GM12878 (cell line): Measurements from ENCODE around the gene AK5. TPM values are rescaled to one million over a fixed set of nuclear protein-coding genes. Genes with fewer than 3 reads are reported as not detected.

Source experiments
- ATAC-seq: fragments of 200-7000 bp; cut with Tn5 transposase; 3 replicates; pipeline ENCODE4 v1.9.1; 2020; ENCODE audit warnings: mild to moderate bottlenecking, moderate library complexity
- BruUV-seq: library from RNA; stranded (reverse); fragments of 400-500 nt; replicated peaks from 2 replicates; lab custom pipeline; 2021; lab: Mats Ljungman, UMichigan
- CTCF ChIA-PET: fragments of 300-600 bp; sonication (Branson Sonifier 250); formaldehyde crosslinking; extraction: SDS; loops from one replicate; lab custom pipeline; 2021; ENCODE audit warnings: inconsistent platforms; lab: Yijun Ruan, JAX
- POLR2A ChIA-PET: fragments of 350-600 bp; formaldehyde crosslinking; extraction: SDS; loops from one replicate; lab custom pipeline; 2021; ENCODE audit warnings: inconsistent platforms; lab: Charles Lee
- RAD21 ChIA-PET: fragments of 300-600 bp; sonication (Branson Sonifier 250); formaldehyde crosslinking; loops from one replicate; lab custom pipeline; 2023; ENCODE audit warnings: antibody characterized with exemption; ENCODE audit not compliant: unreplicated experiment; lab: Charles Lee
- SMC1A ChIA-PET: fragments of 300-600 bp; sonication (Branson Sonifier 250); formaldehyde crosslinking; loops from one replicate; lab custom pipeline; 2023; ENCODE audit not compliant: unreplicated experiment, uncharacterized antibody; lab: Charles Lee
- DNase-seq: peaks from one replicate; pipeline ENCODE4 v3.0.0-alpha.2; 2011; ENCODE audit warnings: low read depth, low spot score
- FAIRE-seq: peaks from 3 replicates; lab custom pipeline; 2011; peaks lifted over from hg19 to GRCh38; lab: Jason Lieb, UNC
- H2AFZ ChIP-seq: 2 replicates; pipeline ENCODE4 v1.6.0; 2011; ENCODE audit warnings: low read depth, low read length, control low read depth; ENCODE audit not compliant: control insufficient read depth
- H3K27ac ChIP-seq: 2 replicates; pipeline ENCODE4 v1.5.1; 2011; ENCODE audit warnings: control low read depth; ENCODE audit not compliant: control insufficient read depth, insufficient read depth
- H3K27me3 ChIP-seq, 2 experiments: replicated peaks in 1 of 2; 2 replicates each; pipeline versions ENCODE4 v1.6.0 to v1.6.1; 2011; ENCODE audit warnings: low read length in 1 of 2; ENCODE audit not compliant: control insufficient read depth in 2 of 2, insufficient read depth in 2 of 2
- H3K36me3 ChIP-seq, 2 experiments: 2 replicates each; pipeline ENCODE4 v1.5.1; 2011; ENCODE audit warnings: low read length in 1 of 2; ENCODE audit not compliant: control insufficient read depth in 2 of 2, insufficient read depth in 2 of 2
- H3K4me1 ChIP-seq: 2 replicates; pipeline ENCODE4 v1.6.1; 2011; ENCODE audit warnings: mild to moderate bottlenecking, low read length, moderate library complexity, mixed read lengths; ENCODE audit not compliant: control insufficient read depth, insufficient read depth
- H3K4me2 ChIP-seq: 2 replicates; pipeline ENCODE4 v1.6.0; 2011; ENCODE audit warnings: control low read depth; ENCODE audit not compliant: control insufficient read depth, insufficient read depth
- H3K4me3 ChIP-seq: fragments of 200-600 bp; sonication (generic); 2 replicates; pipeline ENCODE4 v1.5.1; 2016
- H3K79me2 ChIP-seq: 2 replicates; pipeline ENCODE4 v1.6.0; 2011; ENCODE audit warnings: low read length; ENCODE audit not compliant: control insufficient read depth, insufficient read depth
- H3K9ac ChIP-seq: 2 replicates; pipeline ENCODE4 v1.8.0; 2011; ENCODE audit warnings: low read length, control low read depth, mixed read lengths; ENCODE audit not compliant: control insufficient read depth, insufficient read depth
- H3K9me3 ChIP-seq: replicated peaks from 3 replicates; pipeline ENCODE4 v1.5.1; 2011; ENCODE audit warnings: mild to moderate bottlenecking, low read length; ENCODE audit not compliant: control insufficient read depth, insufficient read depth
- H4K20me1 ChIP-seq: 2 replicates; pipeline ENCODE4 v1.6.0; 2011; ENCODE audit not compliant: control insufficient read depth, insufficient read depth
- CTCF ChIP-seq, 3 experiments: IDR thresholded peaks in 2 of 3; conservative IDR thresholded peaks in 1 of 3; 2 replicates each; pipeline ENCODE4 v1.5.1; 2011; ENCODE audit warnings: low read depth in 3 of 3, low read length in 3 of 3, mild to moderate bottlenecking in 3 of 3, control low read depth in 2 of 3, moderate library complexity in 2 of 3, inconsistent platforms in 1 of 3, mixed read lengths in 1 of 3; ENCODE audit not compliant: control insufficient read depth in 2 of 3, insufficient read depth in 1 of 3; ENCODE audit errors: extremely low read depth in 1 of 3
- FOXM1 ChIP-seq: IDR thresholded peaks from 2 replicates; pipeline ENCODE4 v1.6.1; 2012; ENCODE audit warnings: low read depth, mild to moderate bottlenecking, inconsistent platforms, low read length, moderate library complexity
- IRF3 ChIP-seq: fragments of 450-650 bp; IDR thresholded peaks from 2 replicates; pipeline ENCODE4 v1.6.1; 2014; ENCODE audit warnings: mild to moderate bottlenecking
- RAD21 ChIP-seq: IDR thresholded peaks from 2 replicates; pipeline ENCODE4 v1.6.1; 2011; ENCODE audit warnings: mild to moderate bottlenecking, low read depth, low read length, moderate library complexity; ENCODE audit not compliant: insufficient read depth
- SMC3 ChIP-seq: IDR thresholded peaks from 2 replicates; pipeline ENCODE4 v1.6.1; 2011; ENCODE audit warnings: low read length, improper control_type of control experiment, borderline replicate concordance
- YY1 ChIP-seq: IDR thresholded peaks from 2 replicates; pipeline ENCODE4 v1.6.1; 2011; ENCODE audit warnings: low read depth, mild to moderate bottlenecking, low read length
- WGBS: methylation state at CpG from one replicate; pipeline ENCODE4 v1.1.6; 2016; ENCODE audit warnings: low lambda C conversion rate; ENCODE audit not compliant: insufficient replicate concordance, insufficient coverage; ENCODE audit errors: missing lambda C conversion rate; 5-methylcytosine and 5-hydroxymethylcytosine counted together
- in situ Hi-C: fragments of 300-500 bp; cut with MboI; formaldehyde crosslinking; loops from 9 replicates; pipeline ENCODE4 v1.14.3; 2018; ENCODE audit warnings: mixed read lengths
- intact Hi-C: fragments of 100-400 bp; cut with micrococcal nuclease; formaldehyde crosslinking; loops from one replicate; pipeline ENCODE4 v1.14.2; 2022; ENCODE audit not compliant: unreplicated experiment
- polyA plus RNA-seq, 11 experiments: library from polyadenylated mRNA; depleted of rRNA in 4 of 11; unstranded in 6 of 11; stranded (reverse) in 5 of 11; fragments of >200 nt; fragmentation: Nextera tagmentation in 4 of 11; fragmentation: Illumina TruSeq in 1 of 11; extraction: Ambion mirVana in 4 of 11; extraction: Trizol in 1 of 11; gene quantifications; 1 replicate in 1 of 11; 2 replicates in 10 of 11; pipeline versions ENCODE4 v1.2.1 to v1.2.3, GENCODE V29; 2011 to 2016; ENCODE audit warnings: inconsistent platforms in 2 of 11, missing spikeins in 2 of 11, low read depth in 1 of 11
- total RNA-seq, 4 experiments: library from RNA; depleted of rRNA in 3 of 4; stranded (reverse); fragments of >200 nt in 3 of 4; fragmentation: Illumina TruSeq in 1 of 4; extraction: Trizol in 1 of 4; gene quantifications; 2 replicates each; pipeline versions ENCODE4 v1.2.1 to v1.2.3, GENCODE V29; 2013 to 2021

Gene AK5
- total and polyA plus RNA-seq, 10 of the 15 experiments (the other 5 are each of a cell fraction or from before 2014, with no cell fraction given) = 0.08 to 0.33 TPM; not detected in 8

GRCh38 chr1:77533660-77534305, 252.0 kb downstream of the AK5 start:
- ATAC-seq = peak; percentile 82
- no peak overlapping the region for H2AFZ ChIP-seq
- ChIA-PET SMC1A (interaction anchor here (0.6 to 1.1 kb wide), 4 partner anchors 12 to 577 kb away, joined by 3 read pairs; no protein-coding TSS in a partner anchor), CTCF (interaction anchor here (0.6 to 2.5 kb wide), 39 partner anchors 8 to 1650 kb away, joined by 3 to 8 read pairs (median 3); partner anchors contain the start of gene PIGK), POLR2A (interaction anchor here (0.7 kb wide), 1 partner anchor 257 kb away, joined by 7 read pairs; no protein-coding TSS in a partner anchor), RAD21 (interaction anchor here (0.7 to 1.3 kb wide), 3 partner anchors 10 to 366 kb away, joined by 3 to 4 read pairs (median 3); no protein-coding TSS in a partner anchor)
- H3K27ac ChIP-seq = no peak overlapping the region
- H4K20me1 ChIP-seq = no peaks in the 10 kb centered on the region
- H3K4me2 ChIP-seq = no peak overlapping the region
- H3K27me3 ChIP-seq = no peaks in the 10 kb centered on the region
- intact Hi-C loops = loop anchor here (1.0 to 10.0 kb wide), 2 partner anchors 385 to 581 kb away; no protein-coding TSS in a partner anchor
- WGBS = 39% methylated on average over 11 of the region's 11 CpGs
- FAIRE-seq = peak; percentile 84
- peak; percentile 77 for TF ChIP-seq SMC3
- TF ChIP-seq RAD21 = peak; percentile 69
- TF ChIP-seq YY1 = 0 out of 2 replicates have a peak, but pooled peaks have one; percentile 45
- 0 out of 2 replicates have a peak, but pooled peaks have one; percentile 23 for TF ChIP-seq FOXM1
- peak; percentile 78 to 84 (median 80) for TF ChIP-seq CTCF (IDR thresholded peaks at IDR 0.05 in 2 of 3, conservative IDR thresholded peaks at IDR 0.05 in 1 of 3; ENCODE audit: control insufficient read depth in 2 of 3, extremely low read depth in 1 of 3, insufficient read depth in 1 of 3, low read depth in 3 of 3, low read length in 3 of 3)
- no peak for TF ChIP-seq IRF3
- DNase-seq = no peak
- H3K36me3 ChIP-seq = no peaks in the 10 kb centered on the region
- no peak overlapping the region for H3K9ac ChIP-seq
- H3K79me2 ChIP-seq = no peaks in the 10 kb centered on the region
- in situ Hi-C loops = loop anchor here (5.0 kb wide), 1 partner anchor 381 kb away; no protein-coding TSS in a partner anchor
- peaks cover 3% of the 10 kb centered on the region; the same call in 1 of the 2 replicates for H3K4me1 ChIP-seq
- no TSS peak for BruUV-seq
- no peak overlapping the region for H3K4me3 ChIP-seq
- H3K9me3 ChIP-seq = no peaks in the 10 kb centered on the region
